GM19023 (cell line): ENCODE results near the gene CFAP20DC.

Experiments used
- ATAC-seq: cut with Tn5 transposase; IDR thresholded peaks from one replicate; pipeline ENCODE4 v1.9.1; 2021; ENCODE audit warnings: mild to moderate bottlenecking, moderate library complexity; ENCODE audit not compliant: unreplicated experiment

Gene CFAP20DC

GRCh38 chr3:59027607-59028006 is 22.2 kb downstream of the CFAP20DC start:
- no peak for ATAC-seq

GRCh38 chr3:59023612-59024011 is 26.2 kb downstream of the CFAP20DC start:
- no peak for ATAC-seq

- ATAC-seq = no peak
These were observed 32.2 kb downstream of the CFAP20DC start for GRCh38 chr3:59017617-59017984.

- ATAC-seq = no peak
These were observed 32.8 kb downstream of the CFAP20DC start for GRCh38 chr3:59016930-59017616.

GRCh38 chr3:59013611-59014010 is 36.2 kb downstream of the CFAP20DC start:
- ATAC-seq = no peak

- no peak for ATAC-seq
These were observed 42.9 kb downstream of the CFAP20DC start for GRCh38 chr3:59006634-59007517.

- no peak for ATAC-seq
These were observed 48.1 kb downstream of the CFAP20DC start for GRCh38 chr3:59001675-59002074.

GRCh38 chr3:58999774-59000160 is 50.1 kb downstream of the CFAP20DC start:
- no peak for ATAC-seq

- ATAC-seq = no peak
These were observed 50.6 kb downstream of the CFAP20DC start for GRCh38 chr3:58999134-58999773.

- no peak for ATAC-seq
These were observed 51.2 kb downstream of the CFAP20DC start for GRCh38 chr3:58998476-58999117.

GRCh38 chr3:58996730-58997129 is 53.1 kb downstream of the CFAP20DC start:
- no peak for ATAC-seq

- no peak for ATAC-seq
These were observed 55.0 kb downstream of the CFAP20DC start for GRCh38 chr3:58994746-58995330.

GRCh38 chr3:58993547-58993946 is 56.3 kb downstream of the CFAP20DC start:
- ATAC-seq = no peak

- no peak for ATAC-seq
These were observed 58.2 kb downstream of the CFAP20DC start for GRCh38 chr3:58991623-58992022.

GRCh38 chr3:58991026-58991425 is 58.8 kb downstream of the CFAP20DC start:
- ATAC-seq = no peak

GRCh38 chr3:58989955-58990354 is 59.9 kb downstream of the CFAP20DC start:
- ATAC-seq = no peak

- ATAC-seq = no peak
These were observed 60.7 kb downstream of the CFAP20DC start for GRCh38 chr3:58989163-58989562.

GRCh38 chr3:58988041-58988440 is 61.8 kb downstream of the CFAP20DC start:
- no peak for ATAC-seq

- ATAC-seq = no peak
These were observed 63.2 kb downstream of the CFAP20DC start for GRCh38 chr3:58986654-58987053.

- ATAC-seq = no peak
These were observed 70.0 kb downstream of the CFAP20DC start for GRCh38 chr3:58979840-58980239.

GRCh38 chr3:58973796-58974195 is 76.0 kb downstream of the CFAP20DC start:
- ATAC-seq = no peak
